OCI-M2 (cell line): ENCODE results near the gene CS.
"Not testable (repeated sequence)": the region's sequence is repeated elsewhere in the genome, so short reads cannot be mapped to it uniquely, and the experiment has no call there.

Source experiments
- DNase-seq: peaks from one replicate; lab custom pipeline; 2025; ENCODE audit not compliant: unreplicated experiment; lab: John Stamatoyannopoulos, UW

CS gene

GRCh38 chr12:56321027-56321426 lies 20.9 kb upstream of the CS start:
- no peak for DNase-seq

GRCh38 chr12:56317675-56318074 lies 17.5 kb upstream of the CS start:
- no peak for DNase-seq

- DNase-seq: peak; percentile 73
Observed at GRCh38 chr12:56315622-56316473, 15.7 kb upstream of the CS start, which contains the start of gene CNPY2. CNPY2 (minus strand) TSS chr12:56315988; CDS start chr12:56315217, 771 bp downstream.

GRCh38 chr12:56315249-56315621 lies 15.1 kb upstream of the CS start:
- no peak for DNase-seq

- no peak for DNase-seq
Observed at GRCh38 chr12:56311003-56311402, 10.9 kb upstream of the CS start.

GRCh38 chr12:56308714-56309113 lies 8.6 kb upstream of the CS start:
- DNase-seq: no peak

GRCh38 chr12:56307221-56307965 lies 7.3 kb upstream of the CS start:
- no peak for DNase-seq

- DNase-seq: no peak
Observed at GRCh38 chr12:56304872-56305590, 4.9 kb upstream of the CS start.

- no peak for DNase-seq
Observed at GRCh38 chr12:56304276-56304675, 4.1 kb upstream of the CS start.

GRCh38 chr12:56300644-56301464 lies 724 bp upstream of the CS start:
- DNase-seq: peak; percentile 52

- DNase-seq: no peak
Observed at GRCh38 chr12:56299308-56299852, 750 bp downstream of the CS start.

- DNase-seq: no peak
Observed at GRCh38 chr12:56298828-56299227, 1.3 kb downstream of the CS start.

- no peak for DNase-seq
Observed at GRCh38 chr12:56297400-56297799, 2.7 kb downstream of the CS start.

GRCh38 chr12:56296295-56296694 lies 3.8 kb downstream of the CS start:
- no peak for DNase-seq

GRCh38 chr12:56293795-56294194 lies 6.3 kb downstream of the CS start:
- no peak for DNase-seq

- no peak for DNase-seq
Observed at GRCh38 chr12:56288705-56289387, 11.3 kb downstream of the CS start.

- DNase-seq: no peak
Observed at GRCh38 chr12:56286044-56286830, 13.9 kb downstream of the CS start.

GRCh38 chr12:56284263-56284662 lies 15.9 kb downstream of the CS start:
- DNase-seq: not testable (repeated sequence)

- DNase-seq: no peak
Observed at GRCh38 chr12:56282579-56282978, 17.6 kb downstream of the CS start.
